GM12865 (cell line): ENCODE measurements around the gene COL4A4.
A peak's percentile ranks its signal among the peaks of the same experiment; 100 is the strongest.

ENCODE experiments used
- DNase-seq: peaks from one replicate; pipeline ENCODE4 v3.0.0; 2010; ENCODE audit warnings: low read depth
- H3K4me3 ChIP-seq: 2 replicates; pipeline ENCODE4 v1.5.1; 2011; ENCODE audit warnings: mild to moderate bottlenecking, low read depth, low read length, control low read depth
- CTCF ChIP-seq: IDR thresholded peaks from 2 replicates; pipeline ENCODE4 v1.5.1; 2011; ENCODE audit warnings: low read length, control low read depth, low read depth, inconsistent platforms; ENCODE audit not compliant: insufficient read depth; ENCODE audit errors: missing control alignments

COL4A4 gene

DNA sequence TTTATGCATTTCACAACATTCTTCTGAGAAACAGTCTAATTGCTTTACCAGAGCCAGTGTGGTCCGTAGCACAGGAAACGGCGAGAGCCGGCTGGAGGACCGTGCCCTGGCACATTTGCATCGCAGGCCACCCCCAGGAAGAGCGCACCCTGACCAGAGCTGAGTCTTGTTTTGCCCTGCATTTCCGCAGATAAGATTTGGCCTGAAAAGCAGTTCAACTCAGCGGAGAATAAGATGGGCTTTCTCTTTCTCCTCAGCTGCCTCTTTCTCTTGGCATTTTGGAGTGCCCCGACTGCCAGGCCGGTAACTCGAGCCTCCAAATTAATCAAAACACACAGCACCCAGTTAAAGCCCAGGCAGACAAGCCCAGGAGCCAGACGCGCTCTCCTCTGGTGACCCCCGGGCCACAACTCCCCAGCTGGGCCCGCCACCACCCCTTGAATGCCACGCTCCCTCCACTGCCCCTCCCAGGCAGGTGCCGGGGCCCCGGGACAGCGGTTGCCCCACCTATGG lies 464 bp downstream of the COL4A4 start:
- peak; percentile 85 for DNase-seq
- no peak for TF ChIP-seq CTCF
- H3K4me3 ChIP-seq: peak overlapping the region; percentile 96

DNA sequence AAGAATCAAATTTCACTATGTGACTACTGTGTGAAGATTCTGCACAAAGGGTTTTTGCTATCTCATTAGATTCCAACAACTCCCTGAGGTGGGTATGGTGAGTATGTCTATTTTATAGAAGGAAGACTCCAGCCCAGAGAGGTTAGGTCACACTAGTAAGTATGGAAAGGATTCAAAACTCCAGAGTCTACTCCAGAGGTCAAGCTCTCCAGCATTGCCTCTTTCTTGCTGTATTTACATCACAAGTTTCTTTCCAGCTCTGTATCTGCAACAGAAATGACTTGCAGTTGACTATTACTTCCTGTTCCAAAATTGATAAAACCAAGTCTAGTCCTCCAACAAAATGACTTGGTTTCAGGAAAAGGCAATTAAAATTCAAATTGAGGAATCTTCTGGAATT lies 2.1 kb downstream of the COL4A4 start:
- H3K4me3 ChIP-seq: no peak overlapping the region
- no peak for DNase-seq
- no peak for TF ChIP-seq CTCF

DNA sequence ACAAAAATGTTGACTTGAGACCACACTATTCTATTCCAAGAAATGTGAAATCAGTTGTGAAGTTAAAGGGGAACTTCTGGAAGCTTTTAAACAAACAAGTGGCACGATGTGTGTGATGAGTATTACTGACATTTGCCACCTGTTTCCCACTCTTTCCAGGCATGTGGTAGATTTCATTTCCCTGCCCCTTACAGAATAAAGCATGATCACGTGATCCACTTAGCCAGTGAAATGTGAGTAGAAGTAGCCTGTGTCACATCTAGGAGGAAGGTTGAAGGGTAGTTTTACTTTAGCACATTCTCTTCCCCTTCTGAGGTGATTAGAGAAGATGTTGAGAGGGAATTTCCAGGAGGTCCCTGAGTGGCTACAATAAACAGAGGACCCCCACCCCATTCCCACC lies 3.8 kb downstream of the COL4A4 start:
- no peak for TF ChIP-seq CTCF
- DNase-seq: no peak

GRCh38 chr2:227154986-227155774 lies 8.8 kb downstream of the COL4A4 start:
- TF ChIP-seq CTCF: no peak

More for the DNA sequence above, 3.8 kb downstream of the COL4A4 start:
- H3K4me3 ChIP-seq: no peak overlapping the region

DNA sequence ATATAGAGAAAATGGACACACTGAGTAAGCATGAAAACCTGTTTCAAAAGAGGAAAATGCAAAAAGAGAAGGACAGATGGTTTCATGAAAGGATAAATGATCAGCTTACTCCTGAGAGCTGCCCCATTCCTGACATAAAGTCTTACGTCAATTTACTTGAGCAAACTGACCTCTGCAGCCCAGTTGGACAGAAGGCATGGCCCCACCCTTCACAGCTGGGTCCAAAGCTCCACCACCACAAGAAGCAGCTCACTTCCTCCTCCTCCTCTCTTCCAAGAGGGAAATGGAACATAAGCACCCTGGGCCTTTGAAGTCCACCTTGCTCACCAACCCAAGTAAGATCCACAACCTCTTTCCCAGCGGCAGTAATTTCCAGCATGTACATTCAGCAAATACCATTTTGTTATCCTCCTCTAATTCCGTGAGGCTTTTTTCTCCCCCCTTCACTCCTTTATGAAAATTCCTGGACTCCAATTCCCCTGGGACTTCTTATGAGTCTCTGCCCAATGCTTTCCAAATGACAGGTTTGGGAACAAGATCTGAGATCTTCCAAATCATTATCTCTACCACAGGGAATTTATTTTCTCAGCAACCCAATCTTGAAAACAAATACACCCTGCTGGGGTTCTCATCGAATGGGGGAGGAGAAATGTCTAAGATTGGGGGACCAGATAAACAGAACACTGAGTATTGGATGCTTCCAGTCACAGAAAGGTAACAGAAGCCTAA lies 10.1 kb downstream of the COL4A4 start:
- H3K4me3 ChIP-seq: no peak overlapping the region
- no peak for TF ChIP-seq CTCF
- no peak for DNase-seq

More at GRCh38 chr2:227154986-227155774, 8.8 kb downstream of the COL4A4 start:
- no peak for DNase-seq
- no peak overlapping the region for H3K4me3 ChIP-seq

DNA sequence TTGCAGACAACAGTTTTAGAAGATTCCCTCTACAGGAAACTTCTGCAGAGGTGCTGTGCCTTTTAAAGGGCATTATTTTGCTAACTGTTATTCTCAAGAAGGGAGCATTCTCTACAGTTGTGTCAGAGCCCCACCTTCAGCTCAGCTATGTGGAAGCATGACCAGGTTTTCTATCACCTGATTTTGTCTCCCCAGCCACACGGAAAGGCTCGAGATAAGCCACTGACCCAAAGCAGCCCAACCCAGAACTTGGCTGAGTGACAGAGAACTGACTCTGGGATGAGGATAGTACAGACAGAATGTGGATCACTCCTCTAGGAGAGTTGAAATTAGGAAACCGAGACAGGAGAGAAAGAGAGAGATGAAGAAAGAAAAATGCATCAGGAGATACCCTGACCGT lies 10.7 kb downstream of the COL4A4 start:
- TF ChIP-seq CTCF: no peak

More for the DNA sequence above, 10.7 kb downstream of the COL4A4 start:
- H3K4me3 ChIP-seq: no peak overlapping the region
- no peak for DNase-seq
